H9 (cell line): ENCODE measurements around the gene USP5. TPM values are rescaled to one million over a fixed set of nuclear protein-coding genes. Genes with fewer than 3 reads are reported as not detected.

Experiments used
- DNase-seq: peaks from one replicate; pipeline ENCODE4 v3.0.0-alpha.2; 2017
- H2AFZ ChIP-seq: one replicate; pipeline ENCODE4 v1.6.1; 2013; ENCODE audit warnings: mild to moderate bottlenecking, low read length, control low read depth, moderate library complexity
- H2AK5ac ChIP-seq: 2 replicates; pipeline ENCODE4 v1.6.1; 2013; ENCODE audit warnings: low read length, control low read depth, mixed read lengths; ENCODE audit not compliant: insufficient read length
- H2BK120ac ChIP-seq: one replicate; pipeline ENCODE4 v1.6.1; 2013; ENCODE audit warnings: low read depth, mild to moderate bottlenecking, low read length, control low read depth, inconsistent platforms; ENCODE audit not compliant: poor library complexity, severe bottlenecking
- H2BK12ac ChIP-seq: 2 replicates; pipeline ENCODE4 v1.6.1; 2013; ENCODE audit warnings: low read length, control low read depth, mixed read lengths, low read depth; ENCODE audit not compliant: insufficient read length
- H2BK15ac ChIP-seq: 2 replicates; pipeline ENCODE4 v1.6.1; 2013; ENCODE audit warnings: low read depth, low read length, control low read depth
- H2BK20ac ChIP-seq: one replicate; pipeline ENCODE4 v1.6.1; 2013; ENCODE audit warnings: low read depth, mild to moderate bottlenecking, low read length, control low read depth, inconsistent platforms; ENCODE audit not compliant: poor library complexity, severe bottlenecking
- H2BK5ac ChIP-seq: 2 replicates; pipeline ENCODE4 v1.6.1; 2013; ENCODE audit warnings: low read length, control low read depth, mixed read lengths; ENCODE audit not compliant: insufficient read length
- H3K14ac ChIP-seq: 2 replicates; pipeline ENCODE4 v1.6.1; 2013; ENCODE audit warnings: low read length, control low read depth; ENCODE audit not compliant: insufficient read depth
- H3K18ac ChIP-seq: 2 replicates; pipeline ENCODE4 v1.6.1; 2013; ENCODE audit warnings: low read depth, mild to moderate bottlenecking, mixed read lengths, low read length, control low read depth; ENCODE audit not compliant: insufficient read length
- H3K23ac ChIP-seq: 2 replicates; pipeline ENCODE4 v1.6.1; 2013; ENCODE audit warnings: low read length, control low read depth, mixed read lengths, low read depth; ENCODE audit not compliant: insufficient read length
- H3K23me2 ChIP-seq: 2 replicates; pipeline ENCODE4 v1.6.1; 2013; ENCODE audit warnings: low read depth, mild to moderate bottlenecking, mixed read lengths, low read length, control low read depth; ENCODE audit not compliant: insufficient read length, poor library complexity, severe bottlenecking
- H3K27ac ChIP-seq: 2 replicates; pipeline ENCODE4 v1.5.1; 2013; ENCODE audit warnings: low read length, control low read depth, mixed read lengths, low read depth; ENCODE audit not compliant: insufficient read length
- H3K27me3 ChIP-seq: 2 replicates; pipeline ENCODE4 v1.6.1; 2013; ENCODE audit warnings: low read length, control low read depth, inconsistent platforms; ENCODE audit not compliant: insufficient read depth
- H3K4ac ChIP-seq: 2 replicates; pipeline ENCODE4 v1.6.1; 2013; ENCODE audit warnings: low read depth, mild to moderate bottlenecking, control low read depth, inconsistent platforms, low read length, moderate library complexity
- H3K4me1 ChIP-seq: 2 replicates; pipeline ENCODE4 v1.6.1; 2013; ENCODE audit warnings: low read length, control low read depth, inconsistent platforms; ENCODE audit not compliant: insufficient read depth
- H3K4me2 ChIP-seq: 2 replicates; pipeline ENCODE4 v1.6.1; 2013; ENCODE audit warnings: low read length, control low read depth, mixed read lengths; ENCODE audit not compliant: insufficient read length, insufficient read depth
- H3K56ac ChIP-seq: 2 replicates; pipeline ENCODE4 v1.6.1; 2013; ENCODE audit warnings: low read depth, mild to moderate bottlenecking, mixed read lengths, low read length, control low read depth; ENCODE audit not compliant: insufficient read length
- H3K79me1 ChIP-seq: 2 replicates; pipeline ENCODE4 v1.6.1; 2013; ENCODE audit warnings: low read depth, mild to moderate bottlenecking, moderate library complexity, low read length, control low read depth, inconsistent platforms; ENCODE audit not compliant: insufficient read depth, poor library complexity, severe bottlenecking
- H3K79me2 ChIP-seq: 2 replicates; pipeline ENCODE4 v1.6.1; 2013; ENCODE audit warnings: low read length, control low read depth, inconsistent platforms; ENCODE audit not compliant: insufficient read depth
- H3K9ac ChIP-seq: 2 replicates; pipeline ENCODE4 v1.6.1; 2013; ENCODE audit warnings: low read length, control low read depth, mixed read lengths; ENCODE audit not compliant: insufficient read length; ENCODE audit errors: extremely low read depth
- H3K9me3 ChIP-seq: one replicate; pipeline ENCODE4 v1.6.1; 2013; ENCODE audit warnings: low read depth, low read length, inconsistent platforms; ENCODE audit not compliant: control insufficient read depth
- H3T11ph ChIP-seq: one replicate; pipeline ENCODE4 v1.6.1; 2013; ENCODE audit warnings: mild to moderate bottlenecking, low read length, control low read depth, inconsistent platforms
- H4K20me1 ChIP-seq: one replicate; pipeline ENCODE4 v1.6.1; 2013; ENCODE audit not compliant: control insufficient read depth, insufficient read length, insufficient read depth
- H4K5ac ChIP-seq: 2 replicates; pipeline ENCODE4 v1.6.1; 2013; ENCODE audit warnings: low read depth, mild to moderate bottlenecking, mixed read lengths, low read length, control low read depth; ENCODE audit not compliant: insufficient read length
- H4K8ac ChIP-seq: replicated peaks from 2 replicates; pipeline ENCODE4 v1.6.1; 2013; ENCODE audit warnings: low read length, control low read depth, mixed read lengths, low read depth; ENCODE audit not compliant: insufficient read length
- H4K91ac ChIP-seq: 2 replicates; pipeline ENCODE4 v1.6.1; 2013; ENCODE audit warnings: low read depth, mild to moderate bottlenecking, moderate library complexity, mixed read lengths, low read length, control low read depth; ENCODE audit not compliant: insufficient read length
- H3K27ac Mint-ChIP-seq, 3 experiments: 2 replicates in 2 of 3; 3 replicates in 1 of 3; pipeline ENCODE4 v1.8.0; 2020 to 2021; ENCODE audit warnings: mixed read lengths in 3 of 3, mild to moderate bottlenecking in 1 of 3, moderate library complexity in 1 of 3
- H3K27me3 Mint-ChIP-seq: 2 replicates; pipeline ENCODE4 v1.8.0; 2021; ENCODE audit warnings: low read depth, mild to moderate bottlenecking, moderate library complexity, mixed read lengths
- H3K36me3 Mint-ChIP-seq, 3 experiments: 2 replicates in 2 of 3; 3 replicates in 1 of 3; pipeline ENCODE4 v1.8.0; 2020 to 2021; ENCODE audit warnings: low read depth in 3 of 3, mixed read lengths in 3 of 3; ENCODE audit not compliant: insufficient read depth in 1 of 3
- H3K4me1 Mint-ChIP-seq, 2 experiments: 2 replicates each; pipeline ENCODE4 v1.8.0; 2020; ENCODE audit warnings: mixed read lengths in 2 of 2
- H3K4me3 Mint-ChIP-seq, 2 experiments: 2 replicates in 1 of 2; 3 replicates in 1 of 2; pipeline ENCODE4 v1.8.0; 2020 to 2021; ENCODE audit warnings: mild to moderate bottlenecking in 2 of 2, mixed read lengths in 2 of 2, moderate library complexity in 1 of 2
- H3K9me3 Mint-ChIP-seq, 2 experiments: 2 replicates in 1 of 2; 3 replicates in 1 of 2; pipeline ENCODE4 v1.8.0; 2020; ENCODE audit warnings: mild to moderate bottlenecking in 2 of 2, mixed read lengths in 2 of 2, moderate library complexity in 1 of 2
- WGBS: extraction: QIAGEN DNeasy Blood & Tissue Kit; methylation state at CpG from one replicate; pipeline ENCODE4 v1.1.7; 2013; ENCODE audit warnings: missing lambda C conversion rate, low lambda C conversion rate, mixed read lengths; ENCODE audit not compliant: insufficient read length; ENCODE audit errors: extremely low coverage; 5-methylcytosine and 5-hydroxymethylcytosine counted together
- total RNA-seq: library from RNA; stranded (reverse); gene quantifications from 2 replicates; pipeline ENCODE4 v1.2.1, GENCODE V29; 2021
- TF ChIP-seq, protein P1 (sequence below): fragments of 200-600 bp; sonication (generic); conservative IDR thresholded peaks from 3 replicates; pipeline ENCODE4 v1.8.0; 2021; ENCODE audit warnings: antibody characterized with exemption, mild to moderate bottlenecking

Gene USP5
- total RNA-seq, 1 experiment from 2014 or later = 143 TPM

DNA sequence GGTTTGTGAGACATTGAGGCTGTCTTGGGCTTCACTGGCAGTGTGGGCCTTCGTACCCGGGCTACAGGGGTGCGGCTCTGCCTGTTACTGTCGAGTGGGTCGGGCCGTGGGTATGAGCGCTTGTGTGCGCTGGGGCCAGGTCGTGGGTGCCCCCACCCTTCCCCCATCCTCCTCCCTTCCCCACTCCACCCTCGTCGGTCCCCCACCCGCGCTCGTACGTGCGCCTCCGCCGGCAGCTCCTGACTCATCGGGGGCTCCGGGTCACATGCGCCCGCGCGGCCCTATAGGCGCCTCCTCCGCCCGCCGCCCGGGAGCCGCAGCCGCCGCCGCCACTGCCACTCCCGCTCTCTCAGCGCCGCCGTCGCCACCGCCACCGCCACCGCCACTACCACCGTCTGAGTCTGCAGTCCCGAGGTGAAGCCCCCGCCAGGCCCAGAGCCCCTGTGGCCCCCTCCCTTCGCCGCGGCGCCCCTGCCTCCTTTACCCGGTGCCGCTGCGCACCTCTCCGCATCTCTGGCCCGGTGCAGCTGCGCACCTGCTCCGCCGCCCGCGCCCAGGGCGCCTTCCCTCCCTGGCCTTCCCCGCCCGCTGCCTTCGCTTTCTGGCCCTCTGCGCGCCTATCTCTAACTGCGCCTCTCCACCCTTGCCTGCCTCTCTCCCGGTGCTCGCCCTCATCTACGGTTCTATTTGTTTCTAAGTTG is 62.4 kb downstream of the USP5 start, which contains the start of gene ENO2:
TSS of gene ENO2 (plus strand) at position 335 of the 701 bp plus-strand sequence. CDS start 1,253 bp downstream, outside the sequence.
- no peaks in the 10 kb centered on the region for H3K79me2 ChIP-seq
- peaks cover 16% of the 10 kb centered on the region for H3K23me2 ChIP-seq
- no peaks in the 10 kb centered on the region for H4K20me1 ChIP-seq
- no peak within 1 kb of the TSS for H2BK5ac ChIP-seq
- no peaks in the 10 kb centered on the region for H3K27me3 ChIP-seq
- no peak within 1 kb of the TSS for H4K91ac ChIP-seq
- H3K14ac ChIP-seq = peak within 1 kb of the TSS; percentile 94
- H3K9me3 ChIP-seq = no peaks in the 10 kb centered on the region
- peaks cover 18% of the 10 kb centered on the region for H3K27me3 Mint-ChIP-seq
- peak within 1 kb of the TSS; percentile 9 for H3K9ac ChIP-seq
- H3K27ac Mint-ChIP-seq = peak within 1 kb of the TSS; percentile 71 to 96 (median 94)
- H2BK20ac ChIP-seq = no peak within 1 kb of the TSS
- no peak within 1 kb of the TSS for H3T11ph ChIP-seq
- H3K23ac ChIP-seq = no peak within 1 kb of the TSS
- no peak within 1 kb of the TSS for H2BK12ac ChIP-seq
- H3K18ac ChIP-seq = peak within 1 kb of the TSS; percentile 82
- no peak within 1 kb of the TSS for H3K27ac ChIP-seq
- peak within 1 kb of the TSS; percentile 53 for H2BK120ac ChIP-seq
- H2AK5ac ChIP-seq = no peak within 1 kb of the TSS
- H4K5ac ChIP-seq = no peak within 1 kb of the TSS
- H3K9me3 Mint-ChIP-seq = no peaks in the 10 kb centered on the region
- peaks cover 19 to 34% (median 33%) of the 10 kb centered on the region in 3 experiments for H3K36me3 Mint-ChIP-seq
- TF ChIP-seq, protein P1, sequence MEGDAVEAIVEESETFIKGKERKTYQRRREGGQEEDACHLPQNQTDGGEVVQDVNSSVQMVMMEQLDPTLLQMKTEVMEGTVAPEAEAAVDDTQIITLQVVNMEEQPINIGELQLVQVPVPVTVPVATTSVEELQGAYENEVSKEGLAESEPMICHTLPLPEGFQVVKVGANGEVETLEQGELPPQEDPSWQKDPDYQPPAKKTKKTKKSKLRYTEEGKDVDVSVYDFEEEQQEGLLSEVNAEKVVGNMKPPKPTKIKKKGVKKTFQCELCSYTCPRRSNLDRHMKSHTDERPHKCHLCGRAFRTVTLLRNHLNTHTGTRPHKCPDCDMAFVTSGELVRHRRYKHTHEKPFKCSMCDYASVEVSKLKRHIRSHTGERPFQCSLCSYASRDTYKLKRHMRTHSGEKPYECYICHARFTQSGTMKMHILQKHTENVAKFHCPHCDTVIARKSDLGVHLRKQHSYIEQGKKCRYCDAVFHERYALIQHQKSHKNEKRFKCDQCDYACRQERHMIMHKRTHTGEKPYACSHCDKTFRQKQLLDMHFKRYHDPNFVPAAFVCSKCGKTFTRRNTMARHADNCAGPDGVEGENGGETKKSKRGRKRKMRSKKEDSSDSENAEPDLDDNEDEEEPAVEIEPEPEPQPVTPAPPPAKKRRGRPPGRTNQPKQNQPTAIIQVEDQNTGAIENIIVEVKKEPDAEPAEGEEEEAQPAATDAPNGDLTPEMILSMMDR = no peak
- H4K8ac ChIP-seq = no peak within 1 kb of the TSS
- H3K4me2 ChIP-seq = peak within 1 kb of the TSS; percentile 70
- no peaks in the 10 kb centered on the region; the same call in 1 of the 2 replicates for H3K4me1 ChIP-seq
- WGBS = no CpG with 5 or more reads among the region's 68 CpGs
- peak within 1 kb of the TSS; percentile 92 to 94 for H3K4me3 Mint-ChIP-seq
- H2AFZ ChIP-seq = no peak within 1 kb of the TSS
- H3K79me1 ChIP-seq = peaks cover 6% of the 10 kb centered on the region
- peak; percentile 71 for DNase-seq
- H3K4ac ChIP-seq = no peak within 1 kb of the TSS
- peaks cover 24 to 42% of the 10 kb centered on the region in 2 experiments for H3K4me1 Mint-ChIP-seq
- no peak within 1 kb of the TSS for H2BK15ac ChIP-seq
- H3K56ac ChIP-seq = no peak within 1 kb of the TSS
